GM19023 (cell line): ENCODE results near the gene IFIT1B.
A peak's percentile ranks its signal among the peaks of the same experiment; 100 is the strongest.

Experiments used
- ATAC-seq: cut with Tn5 transposase; IDR thresholded peaks from one replicate; pipeline ENCODE4 v1.9.1; 2021; ENCODE audit warnings: mild to moderate bottlenecking, moderate library complexity; ENCODE audit not compliant: unreplicated experiment

IFIT1B gene

GRCh38 chr10:89347701-89348457 is 30.0 kb upstream of the IFIT1B start:
- ATAC-seq, result no peak

- ATAC-seq, result no peak
These were observed 29.4 kb upstream of the IFIT1B start for GRCh38 chr10:89348481-89348880.

- no peak for ATAC-seq
These were observed 28.9 kb upstream of the IFIT1B start for GRCh38 chr10:89348975-89349374.

GRCh38 chr10:89350631-89351315 is 27.1 kb upstream of the IFIT1B start:
- ATAC-seq, result peak; percentile 29

- peak; percentile 89 for ATAC-seq
These were observed 26.5 kb upstream of the IFIT1B start for GRCh38 chr10:89351412-89351779.

- peak; percentile 41 for ATAC-seq
These were observed 25.9 kb upstream of the IFIT1B start for GRCh38 chr10:89351780-89352597.

GRCh38 chr10:89352802-89353201 is 25.1 kb upstream of the IFIT1B start:
- ATAC-seq, result no peak

- ATAC-seq, result no peak
These were observed 22.4 kb upstream of the IFIT1B start for GRCh38 chr10:89355394-89355931.

- ATAC-seq, result no peak
These were observed 20.8 kb upstream of the IFIT1B start for GRCh38 chr10:89357096-89357495.

- no peak for ATAC-seq
These were observed 19.9 kb upstream of the IFIT1B start for GRCh38 chr10:89357975-89358374.

- ATAC-seq, result no peak
These were observed 17.7 kb upstream of the IFIT1B start for GRCh38 chr10:89360157-89360556.

GRCh38 chr10:89362929-89363328 is 14.9 kb upstream of the IFIT1B start:
- ATAC-seq, result no peak

- no peak for ATAC-seq
These were observed 14.0 kb upstream of the IFIT1B start for GRCh38 chr10:89363729-89364442.

GRCh38 chr10:89364531-89364930 is 13.3 kb upstream of the IFIT1B start:
- ATAC-seq, result no peak

- peak; percentile 69 for ATAC-seq
These were observed 10.3 kb upstream of the IFIT1B start for GRCh38 chr10:89367529-89367928.

- ATAC-seq, result no peak
These were observed 9.7 kb upstream of the IFIT1B start for GRCh38 chr10:89368129-89368528.

GRCh38 chr10:89369156-89370105 is 8.4 kb upstream of the IFIT1B start:
- ATAC-seq, result no peak

GRCh38 chr10:89371079-89371478 is 6.8 kb upstream of the IFIT1B start:
- ATAC-seq, result no peak

GRCh38 chr10:89371987-89372386 is 5.9 kb upstream of the IFIT1B start:
- no peak for ATAC-seq
